Measurements from ENCODE around the gene FYTTD1.

The FYTTD1 gene

GRCh38 chr3:197830308-197830966, 80.8 kb downstream of the FYTTD1 start:
- TF ChIP-seq MYC (IDR thresholded peaks at IDR 0.05; ENCODE audit: low read depth, low read length), result no peak
- no peak for TF ChIP-seq CTCF (IDR thresholded peaks at IDR 0.05; ENCODE audit: low read depth, low read length)
- TF ChIP-seq MAX (IDR thresholded peaks at IDR 0.05; ENCODE audit: low read depth, low read length), result no peak
- TF ChIP-seq POLR2A (IDR thresholded peaks at IDR 0.05; ENCODE audit: extremely low read depth, insufficient read length), result no peak
- DNase-seq (ENCODE audit: low read depth), result no peak
- H3K4me3 ChIP-seq (ENCODE audit: low read depth, low read length), result no peak overlapping the region

- TF ChIP-seq CTCF (IDR thresholded peaks at IDR 0.05; ENCODE audit: low read depth, low read length), result no peak
- no peak for TF ChIP-seq MAX (IDR thresholded peaks at IDR 0.05; ENCODE audit: low read depth, low read length)
- no peak for TF ChIP-seq POLR2A (IDR thresholded peaks at IDR 0.05; ENCODE audit: extremely low read depth, insufficient read length)
- no peak for TF ChIP-seq MYC (IDR thresholded peaks at IDR 0.05; ENCODE audit: low read depth, low read length)
- no peak for DNase-seq (ENCODE audit: low read depth)
Observed at GRCh38 chr3:197830967-197831313, 81.3 kb downstream of the FYTTD1 start.

GRCh38 chr3:197833930-197834715, 84.4 kb downstream of the FYTTD1 start:
- H3K4me3 ChIP-seq (ENCODE audit: low read depth, low read length), result no peak overlapping the region
- TF ChIP-seq POLR2A (IDR thresholded peaks at IDR 0.05; ENCODE audit: extremely low read depth, insufficient read length) (no peak), MYC (IDR thresholded peaks at IDR 0.05; ENCODE audit: low read depth, low read length) (no peak)
- no peak for DNase-seq (ENCODE audit: low read depth)

More at GRCh38 chr3:197830967-197831313, 81.3 kb downstream of the FYTTD1 start:
- H3K4me3 ChIP-seq (ENCODE audit: low read depth, low read length), result no peak overlapping the region

- DNase-seq (ENCODE audit: low read depth), result no peak
- H3K4me3 ChIP-seq (ENCODE audit: low read depth, low read length), result no peak overlapping the region
- TF ChIP-seq MAX (IDR thresholded peaks at IDR 0.05; ENCODE audit: low read depth, low read length), result no peak
- TF ChIP-seq POLR2A (IDR thresholded peaks at IDR 0.05; ENCODE audit: extremely low read depth, insufficient read length), result no peak
- TF ChIP-seq MYC (IDR thresholded peaks at IDR 0.05; ENCODE audit: low read depth, low read length), result no peak
- TF ChIP-seq CTCF (IDR thresholded peaks at IDR 0.05; ENCODE audit: low read depth, low read length), result no peak
Observed at GRCh38 chr3:197835509-197835908, 85.8 kb downstream of the FYTTD1 start.

GRCh38 chr3:197836244-197836643, 86.6 kb downstream of the FYTTD1 start:
- no peak for DNase-seq (ENCODE audit: low read depth)
- TF ChIP-seq POLR2A (IDR thresholded peaks at IDR 0.05; ENCODE audit: extremely low read depth, insufficient read length) (no peak), MAX (IDR thresholded peaks at IDR 0.05; ENCODE audit: low read depth, low read length) (no peak), CTCF (IDR thresholded peaks at IDR 0.05; ENCODE audit: low read depth, low read length) (no peak), MYC (IDR thresholded peaks at IDR 0.05; ENCODE audit: low read depth, low read length) (no peak)
- no peak overlapping the region for H3K4me3 ChIP-seq (ENCODE audit: low read depth, low read length)
